GM19397 (cell line): ENCODE measurements around the gene ADCY9.

ENCODE experiments used
- ATAC-seq: cut with Tn5 transposase; IDR thresholded peaks from one replicate; pipeline ENCODE4 v1.9.1; 2021; ENCODE audit warnings: mild to moderate bottlenecking, moderate library complexity; ENCODE audit not compliant: unreplicated experiment

ADCY9 gene

GRCh38 chr16:4006397-4006999 is 109.7 kb downstream of the ADCY9 start:
- ATAC-seq: no peak

DNA sequence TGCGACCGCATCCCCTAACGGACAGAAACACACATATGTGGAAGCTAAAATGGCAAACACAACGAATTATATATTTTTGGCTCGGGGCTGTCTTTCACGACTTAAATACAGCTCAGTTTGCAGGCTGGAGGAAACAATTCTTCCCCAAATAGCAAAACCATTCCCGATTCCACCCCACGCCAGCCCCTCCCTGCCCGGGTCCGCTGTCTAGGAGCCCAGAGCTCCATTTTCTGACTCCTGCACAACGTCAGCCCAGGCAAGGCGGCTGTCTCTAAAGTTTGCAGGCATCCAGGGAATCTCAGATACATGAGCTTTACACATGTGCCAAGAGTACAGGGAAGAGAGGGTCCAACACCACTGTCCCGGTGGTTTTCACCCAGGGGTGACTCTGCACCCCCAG is 110.5 kb downstream of the ADCY9 start:
- ATAC-seq: no peak

DNA sequence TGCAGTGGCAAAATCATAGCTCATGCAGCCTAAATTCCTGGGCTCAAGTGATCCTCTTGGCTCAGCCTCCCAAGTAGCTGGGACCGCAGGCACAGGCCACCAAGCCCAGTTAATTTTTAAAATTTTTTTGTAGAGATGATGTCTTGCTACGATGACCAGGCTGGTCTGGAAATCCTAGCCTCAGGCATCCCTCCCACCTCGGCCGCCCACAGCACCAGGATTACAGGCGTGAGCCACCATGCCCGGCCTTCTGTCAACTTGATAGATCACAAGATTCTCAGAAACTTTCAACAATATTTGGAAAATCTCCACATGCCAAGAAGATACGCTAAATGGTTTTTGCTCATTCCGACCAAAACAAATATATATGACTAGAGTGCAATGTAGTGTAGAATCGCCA is 111.0 kb downstream of the ADCY9 start:
- no peak for ATAC-seq

- ATAC-seq: no peak
Observed at GRCh38 chr16:4004206-4004605, 112.0 kb downstream of the ADCY9 start.

DNA sequence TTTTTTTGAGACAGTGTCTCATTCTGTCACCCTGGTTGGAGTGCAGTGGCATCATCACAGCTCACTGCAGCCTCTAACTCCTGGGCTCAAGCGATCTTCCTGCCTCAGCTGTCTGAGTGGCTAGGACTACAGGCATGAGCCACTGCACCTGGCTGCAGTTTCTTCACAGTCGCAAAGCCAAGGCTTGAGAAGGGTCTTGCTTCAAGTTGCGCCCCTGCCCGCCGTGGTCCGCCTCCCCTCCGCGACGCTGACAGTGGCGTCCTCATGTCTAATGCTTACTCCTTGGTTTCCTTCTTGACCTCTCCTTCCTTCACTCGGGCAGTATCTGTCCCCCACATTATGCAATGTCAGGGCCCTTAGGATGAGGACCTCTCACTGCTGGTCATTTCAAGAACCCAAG is 112.7 kb downstream of the ADCY9 start:
- ATAC-seq: no peak

- no peak for ATAC-seq
Observed at GRCh38 chr16:4003166-4003565, 113.1 kb downstream of the ADCY9 start.

GRCh38 chr16:4002121-4002520 is 114.1 kb downstream of the ADCY9 start:
- ATAC-seq: no peak

GRCh38 chr16:3999479-4000325 is 116.5 kb downstream of the ADCY9 start:
- ATAC-seq: no peak

- ATAC-seq: no peak
Observed at GRCh38 chr16:3998793-3999478, 117.3 kb downstream of the ADCY9 start.

- ATAC-seq: no peak
Observed at GRCh38 chr16:3997231-3997841, 118.9 kb downstream of the ADCY9 start.

GRCh38 chr16:3995001-3995400 is 121.2 kb downstream of the ADCY9 start:
- no peak for ATAC-seq

GRCh38 chr16:3993052-3993785 is 123.0 kb downstream of the ADCY9 start:
- ATAC-seq: no peak

DNA sequence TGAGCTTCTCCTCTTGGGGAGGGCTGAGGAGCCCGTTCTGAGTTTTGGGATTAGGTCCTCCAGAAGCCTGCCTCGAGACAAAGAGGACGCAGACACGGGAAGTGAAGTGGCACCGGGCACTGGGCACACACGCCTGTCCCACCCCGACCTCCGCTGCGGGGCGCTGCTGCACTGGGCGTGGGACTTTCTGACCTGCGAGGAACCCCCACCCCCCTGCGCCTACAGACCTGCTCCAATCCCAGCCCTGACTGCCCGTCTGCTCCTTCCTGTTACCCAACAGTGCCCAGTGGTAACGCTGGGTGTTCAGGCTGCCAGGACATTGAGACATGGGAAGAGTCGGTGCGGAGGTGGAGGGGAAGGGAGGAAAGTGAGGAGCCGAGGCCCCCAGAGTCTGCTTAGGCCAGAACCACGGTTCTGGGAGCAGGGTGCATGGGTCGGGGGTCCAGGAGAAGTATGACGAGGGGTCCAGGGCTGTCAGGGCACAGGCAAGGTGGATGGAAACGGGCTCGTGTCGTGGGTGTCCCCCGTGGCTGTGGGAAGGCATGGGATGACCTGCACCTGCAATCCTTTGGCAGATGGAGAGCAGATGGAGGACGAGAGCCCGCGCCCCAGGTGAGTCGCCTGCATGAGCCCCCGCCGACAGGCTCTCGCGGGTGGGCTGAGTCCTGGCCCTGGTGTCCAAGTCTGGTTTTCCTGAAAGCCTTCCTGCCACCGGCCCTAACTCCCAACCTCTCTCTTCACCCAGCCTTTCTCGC is 123.8 kb downstream of the ADCY9 start:
- ATAC-seq: no peak

- ATAC-seq: no peak
Observed at GRCh38 chr16:3988824-3989223, 127.4 kb downstream of the ADCY9 start.

DNA sequence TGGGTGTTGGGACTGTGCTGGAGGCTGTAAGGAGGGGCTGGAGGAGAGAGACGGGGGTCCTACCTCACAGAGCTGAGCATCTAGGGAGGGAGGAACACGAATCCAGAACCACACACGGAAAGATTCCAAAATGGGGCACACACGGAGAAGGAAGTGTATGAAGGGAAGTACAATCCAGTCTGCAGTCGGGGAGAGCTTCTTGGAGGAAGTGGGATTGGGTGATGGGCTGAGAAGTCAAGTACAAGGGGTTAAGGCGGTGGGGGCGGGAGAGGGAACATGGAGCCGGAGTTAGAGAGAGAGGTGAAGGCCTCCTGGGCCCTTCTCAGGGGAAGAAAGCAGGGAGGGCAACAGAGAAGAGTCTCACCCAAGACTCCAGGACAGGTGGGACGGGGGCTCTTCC is 128.2 kb downstream of the ADCY9 start:
- ATAC-seq: no peak

DNA sequence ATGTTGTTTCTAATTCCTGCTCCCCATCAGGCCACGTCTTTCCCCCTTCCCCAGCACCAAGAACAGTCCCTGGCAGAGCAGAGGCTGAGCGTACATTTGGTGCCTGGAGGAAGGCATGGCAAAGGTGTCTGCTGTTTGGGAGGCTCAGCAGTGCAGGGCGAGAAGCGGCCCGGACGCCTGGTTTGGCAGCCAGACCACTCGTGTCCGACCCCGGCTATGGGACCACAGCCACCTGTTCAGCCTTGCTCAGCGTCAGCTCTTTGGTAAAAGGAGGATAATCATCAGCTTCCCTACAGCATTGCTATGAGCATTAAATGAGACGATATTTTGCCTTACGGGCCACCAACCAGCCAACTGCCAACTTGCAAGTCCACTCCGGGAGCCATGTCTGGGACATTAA is 129.0 kb downstream of the ADCY9 start:
- ATAC-seq: no peak

GRCh38 chr16:3986235-3986544 is 130.1 kb downstream of the ADCY9 start:
- ATAC-seq: no peak

- ATAC-seq: no peak
Observed at GRCh38 chr16:3984111-3985060, 131.9 kb downstream of the ADCY9 start.

- no peak for ATAC-seq
Observed at GRCh38 chr16:3983081-3983520, 133.1 kb downstream of the ADCY9 start.
